Cerebellar cortex (tissue), 1 donor: ENCODE data around the gene VMO1.

Experiments
- DNase-seq: peaks from one replicate; pipeline ENCODE4 v3.0.0-alpha.2; 2015; ENCODE audit warnings: low spot score

Gene VMO1

DNA sequence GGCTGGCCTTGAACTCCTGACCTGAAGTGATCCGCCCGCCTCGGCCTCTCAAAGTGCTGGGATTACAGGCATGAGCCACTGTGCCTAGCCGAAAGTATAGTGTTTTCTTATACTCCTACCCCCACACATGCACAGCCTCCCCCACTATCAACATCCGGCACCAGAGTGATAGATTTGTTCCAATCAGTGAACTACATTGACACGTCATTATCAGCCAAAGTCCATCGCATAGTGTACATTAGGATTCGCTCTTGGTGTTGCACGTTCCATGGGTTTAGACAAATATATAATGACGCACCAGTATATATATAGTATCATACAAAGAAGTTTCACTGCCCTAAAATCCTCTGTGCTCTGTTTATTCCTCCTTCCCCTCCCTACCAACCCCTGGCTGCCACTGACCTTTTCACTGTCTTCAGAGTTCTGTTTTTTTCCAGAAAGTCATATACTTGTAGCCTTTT, 26.4 kb downstream of the VMO1 start:
- no peak for DNase-seq

DNA sequence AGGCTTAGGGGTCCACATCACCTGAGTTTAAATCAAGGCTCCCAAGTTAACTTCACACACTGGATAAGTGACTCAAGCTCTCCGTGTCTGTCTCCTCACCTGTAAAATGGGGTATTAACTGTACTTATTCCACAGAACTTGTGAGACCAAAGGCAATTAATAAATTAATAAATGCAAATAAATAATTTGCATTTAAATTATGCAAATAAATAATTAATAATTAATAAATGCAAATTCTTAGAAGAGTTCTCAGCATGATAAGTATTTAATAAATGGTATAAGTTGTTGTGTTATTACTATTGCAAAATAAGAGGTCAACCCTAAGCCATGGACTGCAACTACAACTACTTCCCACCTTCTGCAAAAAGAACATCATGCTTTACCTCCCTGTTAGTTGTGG, 32.8 kb downstream of the VMO1 start:
- DNase-seq: no peak

DNA sequence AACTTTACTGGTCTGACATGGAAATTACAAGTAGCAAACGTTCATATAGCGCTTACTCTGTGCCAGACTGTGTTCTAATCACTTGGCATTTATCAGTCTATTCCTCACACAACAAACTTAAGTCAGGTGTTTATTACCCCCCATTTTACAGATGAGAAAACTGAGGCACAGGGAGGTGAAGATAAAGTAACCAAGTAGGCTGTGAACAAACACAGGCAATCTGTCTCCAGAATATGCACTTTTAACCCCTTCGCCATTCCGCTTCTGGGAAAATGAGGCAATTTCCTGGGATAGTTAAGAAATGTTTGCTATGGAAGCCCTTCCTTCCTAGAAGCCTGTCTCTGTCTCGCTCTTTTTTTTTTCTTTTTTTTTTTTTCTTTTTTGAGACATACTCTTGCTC, 34.2 kb downstream of the VMO1 start:
- no peak for DNase-seq

GRCh38 chr17:4750606-4751005, 35.6 kb downstream of the VMO1 start:
- no peak for DNase-seq

GRCh38 chr17:4748686-4749085, 37.5 kb downstream of the VMO1 start:
- no peak for DNase-seq

- no peak for DNase-seq
These were observed 38.3 kb downstream of the VMO1 start for GRCh38 chr17:4747847-4748246.

DNA sequence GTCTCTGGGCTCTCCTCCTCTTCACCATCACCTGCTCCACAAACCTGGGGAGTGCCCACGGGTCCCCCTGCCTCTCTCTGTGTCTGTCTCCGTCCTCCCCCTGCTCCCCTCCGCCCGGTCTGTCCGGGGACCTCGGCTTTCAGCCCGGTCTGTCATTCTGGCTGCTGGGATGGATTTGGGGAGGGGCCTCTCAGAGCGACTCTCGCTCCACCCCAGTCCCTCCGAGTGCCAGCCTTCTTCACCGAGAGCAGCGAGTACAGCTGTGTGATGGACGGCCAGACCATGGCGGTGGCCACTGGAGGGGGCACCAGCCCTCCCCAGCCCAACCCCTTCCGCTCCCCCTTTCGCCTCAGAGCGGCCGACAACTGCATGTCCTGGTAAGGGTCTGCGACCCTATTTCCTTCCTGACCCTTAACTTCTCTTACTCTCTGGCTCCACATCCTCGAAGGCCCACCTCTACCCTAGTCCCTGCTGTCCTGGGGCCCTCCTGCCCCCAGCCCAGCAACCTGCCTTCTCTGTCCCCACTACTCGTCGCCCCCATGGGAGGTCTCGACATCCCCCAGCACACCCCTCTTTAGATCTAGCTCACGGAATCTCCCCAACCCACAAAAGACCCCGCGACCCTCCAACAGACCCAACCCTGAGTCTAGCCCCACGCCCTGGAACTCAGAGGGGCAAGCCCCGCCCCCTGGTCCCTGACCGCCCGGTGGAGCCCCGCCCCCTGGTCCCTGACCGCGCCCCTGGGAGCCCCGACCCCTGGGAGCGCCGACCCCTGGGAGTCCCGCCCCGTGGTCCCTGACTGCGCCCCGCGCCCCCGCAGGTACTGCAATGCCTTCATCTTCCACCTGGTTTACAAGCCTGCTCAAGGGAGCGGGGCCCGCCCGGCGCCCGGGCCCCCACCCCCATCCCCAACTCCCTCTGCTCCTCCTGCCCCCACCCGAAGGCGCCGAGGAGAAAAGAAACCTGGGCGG, 40.9 kb downstream of the VMO1 start:
- no peak for DNase-seq

- DNase-seq: no peak
These were observed 42.3 kb downstream of the VMO1 start for GRCh38 chr17:4743898-4744297.

GRCh38 chr17:4743216-4743615, 42.9 kb downstream of the VMO1 start:
- no peak for DNase-seq

DNA sequence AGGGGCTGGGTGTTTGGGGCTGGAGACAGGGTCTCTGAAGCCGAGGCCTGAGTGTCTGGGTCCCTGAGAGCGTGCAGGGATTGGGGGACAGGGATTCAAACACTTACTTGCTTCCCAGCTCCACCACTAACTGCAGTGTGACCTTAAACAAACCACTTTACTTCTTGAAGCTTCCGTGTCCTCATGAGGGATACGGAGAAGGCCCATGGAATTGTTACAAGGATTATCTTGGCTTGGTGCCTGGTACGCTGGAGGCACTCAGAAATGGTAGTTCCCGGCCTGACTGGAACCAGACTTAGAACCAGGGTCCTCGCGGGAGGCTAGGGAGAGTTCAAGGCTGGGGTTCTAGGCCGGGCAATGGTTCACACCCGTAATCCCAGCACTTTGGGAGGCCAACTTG, 43.5 kb downstream of the VMO1 start:
- no peak for DNase-seq

- DNase-seq: no peak
These were observed 44.0 kb downstream of the VMO1 start for GRCh38 chr17:4742133-4742532.

GRCh38 chr17:4741544-4741943, 44.6 kb downstream of the VMO1 start:
- no peak for DNase-seq

DNA sequence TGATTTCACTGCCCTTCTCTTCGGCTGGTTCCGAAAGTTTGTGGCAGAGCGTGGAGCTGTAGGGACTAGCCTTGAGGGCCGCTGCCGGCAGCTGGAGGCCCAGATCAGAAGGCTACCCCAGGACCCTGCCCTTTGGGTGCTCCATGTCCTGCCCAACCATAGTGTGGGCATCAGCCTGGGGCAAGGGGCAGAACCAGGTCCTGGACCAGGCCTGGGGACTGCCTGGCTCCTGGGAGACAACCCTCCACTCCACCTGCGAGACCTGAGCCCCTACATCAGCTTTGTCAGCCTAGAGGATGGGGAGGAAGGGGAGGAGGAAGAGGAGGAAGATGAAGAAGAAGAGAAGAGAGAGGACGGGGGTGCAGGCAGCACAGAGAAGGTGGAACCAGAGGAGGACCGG, 45.6 kb downstream of the VMO1 start:
- no peak for DNase-seq

DNA sequence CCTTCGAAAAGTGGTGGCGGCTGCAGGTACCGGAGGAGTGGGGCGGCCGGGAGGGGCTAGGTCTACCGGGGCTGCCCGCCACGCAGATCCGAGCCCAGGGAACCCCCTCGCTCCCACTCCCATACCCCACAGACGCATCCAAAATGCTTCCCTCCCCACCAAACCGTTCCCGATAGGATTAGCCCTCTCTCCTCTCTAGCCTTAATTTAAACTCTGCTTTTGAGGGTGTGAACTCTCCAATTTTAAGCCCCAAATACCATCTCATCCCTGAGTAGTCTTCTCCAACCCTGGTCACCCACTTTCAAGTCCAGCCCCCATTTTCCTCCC, 46.2 kb downstream of the VMO1 start:
- DNase-seq: no peak

- DNase-seq: no peak
These were observed 46.8 kb downstream of the VMO1 start, which contains the start of the genes CXCL16 and ZMYND15 for GRCh38 chr17:4739122-4740024. CXCL16 (minus strand) TSS chr17:4739928; CDS start chr17:4739339, 589 bp downstream. ZMYND15 (plus strand) TSS chr17:4739833; CDS start chr17:4740549, 716 bp downstream.

- DNase-seq: no peak
These were observed 47.7 kb downstream of the VMO1 start for GRCh38 chr17:4738136-4739121.

DNA sequence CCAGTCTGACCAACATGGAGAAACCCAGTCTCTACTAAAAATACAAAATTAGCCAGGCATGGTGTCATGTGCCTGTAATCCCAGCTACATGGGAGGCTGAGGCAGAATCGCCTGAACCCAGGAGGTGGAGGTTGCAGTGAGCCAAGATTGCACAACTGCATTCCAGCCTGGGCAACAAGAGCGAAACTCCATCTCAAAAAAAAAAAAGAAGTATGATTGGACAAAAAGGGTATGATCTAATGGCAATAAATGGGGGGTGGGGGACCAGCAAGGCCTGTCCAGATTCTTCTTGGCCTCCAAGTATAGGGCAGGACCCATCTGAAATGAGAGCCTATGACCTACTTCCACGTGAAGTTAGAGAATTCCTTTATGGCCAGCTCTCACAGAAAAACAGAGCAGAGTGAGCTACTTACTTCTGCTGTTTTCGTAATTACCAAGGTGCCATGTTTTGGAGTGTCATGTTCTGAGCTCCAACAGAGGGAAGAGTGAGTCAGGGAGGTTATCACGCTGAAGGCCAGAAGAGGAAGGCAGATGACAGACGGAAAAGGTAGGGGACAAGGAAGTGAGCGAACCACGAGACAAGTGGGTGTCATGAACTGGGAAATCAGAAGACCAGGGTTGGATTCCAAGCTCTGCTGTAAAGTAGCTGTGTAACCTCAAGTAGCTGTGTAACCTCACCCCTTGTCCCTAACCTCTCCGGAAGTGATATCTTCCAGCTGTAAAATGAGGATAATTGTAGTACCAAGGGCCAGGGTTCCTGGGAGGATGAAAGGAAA, 50.1 kb downstream of the VMO1 start:
- no peak for DNase-seq
